ENCODE data around the gene EN2. TPM values are rescaled to one million over a fixed set of nuclear protein-coding genes. Genes with fewer than 3 reads are reported as not detected.

Gene EN2
- polyA plus RNA-seq, 3 donors = 0.04 to 0.05 TPM; not detected in 1

- H3K27ac ChIP-seq (ENCODE audit: low read depth, low read length) = no peak overlapping the region
- WGBS, 3 donors = 29 to 51% (median 36%) methylated on average over 4 of the region's 4 CpGs
Measured at GRCh38 chr7:155512246-155512887, 54.4 kb downstream of the EN2 start.

- WGBS, 3 donors = 72 to 80% (median 80%) methylated on average over 13 of the region's 13 CpGs
- H3K27ac ChIP-seq (ENCODE audit: low read depth, low read length) = no peak overlapping the region
Measured at GRCh38 chr7:155513543-155514285, 55.8 kb downstream of the EN2 start.

GRCh38 chr7:155514296-155514695 lies 56.4 kb downstream of the EN2 start:
- no peak overlapping the region for H3K27ac ChIP-seq (ENCODE audit: low read depth, low read length)
- 81 to 85% (median 84%) methylated on average over 8 of the region's 8 CpGs for WGBS, 3 donors

Other genes with a start within 250 kb of the EN2 start
- gene INSIG1, start 160.3 kb upstream of the EN2 start, polyA plus RNA-seq = 100 to 1,000 TPM in 1 of 3 donors, 10 to 100 TPM in 2; 50.2 to 185 (median 61.0) TPM
- not detected for gene CNPY1, start 88.4 kb downstream of the EN2 start, polyA plus RNA-seq
- 10 to 100 TPM; 10.6 to 18.9 (median 12.6) TPM for gene RBM33, start 186.5 kb downstream of the EN2 start, polyA plus RNA-seq